ENCODE data around the gene MCF2L. TPM values are rescaled to one million over a fixed set of nuclear protein-coding genes. Genes with fewer than 3 reads are reported as not detected.

The MCF2L gene
- total RNA-seq, 2 experiments from 2014 or later: 2.8 to 16.4 TPM

- H3K4me1 ChIP-seq (ENCODE audit: insufficient read depth, low read length, poor library complexity, severe bottlenecking): no peaks in the 10 kb centered on the region
- H3K9me3 ChIP-seq (ENCODE audit: low read length): no peaks in the 10 kb centered on the region
- no peak for TF ChIP-seq EZH2phosphoT487 (IDR thresholded peaks at IDR 0.05; ENCODE audit: borderline replicate concordance, low read depth, low read length)
- no peak for TF ChIP-seq CTCF (conservative IDR thresholded peaks at IDR 0.05; ENCODE audit: low read length)
- no peak overlapping the region for H3K4me3 ChIP-seq (ENCODE audit: low read depth, low read length, poor library complexity, severe bottlenecking)
- H4K20me1 ChIP-seq (ENCODE audit: insufficient read depth, low read length): no peaks in the 10 kb centered on the region
- no peaks in the 10 kb centered on the region for H3K9me2 ChIP-seq (ENCODE audit: insufficient read depth, low read length)
- H3K79me2 ChIP-seq (ENCODE audit: insufficient read depth, low read depth, low read length): no peaks in the 10 kb centered on the region
- no peak overlapping the region for H3K27ac ChIP-seq (ENCODE audit: low read depth, low read length, poor library complexity, severe bottlenecking)
- intact Hi-C loops (cut with micrococcal nuclease; ENCODE audit: unreplicated experiment): no loop called here
- no peak overlapping the region for H2AFZ ChIP-seq (ENCODE audit: low read length)
- H3K4me2 ChIP-seq (ENCODE audit: low read length): no peak overlapping the region
- POLR2A ChIA-PET: no interaction called here
- no peaks in the 10 kb centered on the region for H3K36me3 ChIP-seq (ENCODE audit: insufficient read depth, low read length)
- DNase-seq (ENCODE audit: low spot score): no peak
- CTCF ChIA-PET (ENCODE audit: unreplicated experiment): no interaction called here
- BruUV-seq (replicated peaks): no TSS peak
These were observed 32.5 kb downstream of the MCF2L start for GRCh38 chr13:113001241-113002140.

GRCh38 chr13:113002206-113002912 is 33.3 kb downstream of the MCF2L start:
- TF ChIP-seq EZH2phosphoT487 (IDR thresholded peaks at IDR 0.05; ENCODE audit: borderline replicate concordance, low read depth, low read length) (no peak), CTCF (conservative IDR thresholded peaks at IDR 0.05; ENCODE audit: low read length) (no peak)
- Histone ChIP-seq H3K27ac (ENCODE audit: low read depth, low read length, poor library complexity, severe bottlenecking) (no peak overlapping the region), H3K9me2 (ENCODE audit: insufficient read depth, low read length) (no peaks in the 10 kb centered on the region), H3K4me2 (ENCODE audit: low read length) (no peak overlapping the region), H3K9me3 (ENCODE audit: low read length) (no peaks in the 10 kb centered on the region), H3K4me3 (ENCODE audit: low read depth, low read length, poor library complexity, severe bottlenecking) (no peak overlapping the region), H3K4me1 (ENCODE audit: insufficient read depth, low read length, poor library complexity, severe bottlenecking) (no peaks in the 10 kb centered on the region), H3K36me3 (ENCODE audit: insufficient read depth, low read length) (no peaks in the 10 kb centered on the region), H4K20me1 (ENCODE audit: insufficient read depth, low read length) (no peaks in the 10 kb centered on the region), H2AFZ (ENCODE audit: low read length) (no peak overlapping the region), H3K79me2 (ENCODE audit: insufficient read depth, low read depth, low read length) (no peaks in the 10 kb centered on the region)
- ChIA-PET POLR2A (no interaction called here), CTCF (ENCODE audit: unreplicated experiment) (no interaction called here)
- no TSS peak for BruUV-seq (replicated peaks)
- no peak for DNase-seq (ENCODE audit: low spot score)
- intact Hi-C loops (cut with micrococcal nuclease; ENCODE audit: unreplicated experiment): no loop called here

GRCh38 chr13:113002913-113003290 is 33.9 kb downstream of the MCF2L start:
- no TSS peak for BruUV-seq (replicated peaks)
- ChIA-PET CTCF (ENCODE audit: unreplicated experiment) (no interaction called here), POLR2A (no interaction called here)
- no peak for DNase-seq (ENCODE audit: low spot score)
- Histone ChIP-seq H3K4me3 (ENCODE audit: low read depth, low read length, poor library complexity, severe bottlenecking) (no peak overlapping the region), H4K20me1 (ENCODE audit: insufficient read depth, low read length) (no peaks in the 10 kb centered on the region), H2AFZ (ENCODE audit: low read length) (no peak overlapping the region), H3K9me3 (ENCODE audit: low read length) (no peaks in the 10 kb centered on the region), H3K9me2 (ENCODE audit: insufficient read depth, low read length) (no peaks in the 10 kb centered on the region), H3K36me3 (ENCODE audit: insufficient read depth, low read length) (no peaks in the 10 kb centered on the region), H3K4me1 (ENCODE audit: insufficient read depth, low read length, poor library complexity, severe bottlenecking) (no peaks in the 10 kb centered on the region), H3K27ac (ENCODE audit: low read depth, low read length, poor library complexity, severe bottlenecking) (no peak overlapping the region), H3K4me2 (ENCODE audit: low read length) (no peak overlapping the region), H3K79me2 (ENCODE audit: insufficient read depth, low read depth, low read length) (no peaks in the 10 kb centered on the region)
- no peak for TF ChIP-seq EZH2phosphoT487 (IDR thresholded peaks at IDR 0.05; ENCODE audit: borderline replicate concordance, low read depth, low read length)
- intact Hi-C loops (cut with micrococcal nuclease; ENCODE audit: unreplicated experiment): no loop called here

All from OCI-LY7 (cell line).